Measurements from ENCODE around the gene VCX3B.
"Not testable (repeated sequence)": the region's sequence is repeated elsewhere in the genome, so short reads cannot be mapped to it uniquely, and the experiment has no call there.

The VCX3B gene

DNA sequence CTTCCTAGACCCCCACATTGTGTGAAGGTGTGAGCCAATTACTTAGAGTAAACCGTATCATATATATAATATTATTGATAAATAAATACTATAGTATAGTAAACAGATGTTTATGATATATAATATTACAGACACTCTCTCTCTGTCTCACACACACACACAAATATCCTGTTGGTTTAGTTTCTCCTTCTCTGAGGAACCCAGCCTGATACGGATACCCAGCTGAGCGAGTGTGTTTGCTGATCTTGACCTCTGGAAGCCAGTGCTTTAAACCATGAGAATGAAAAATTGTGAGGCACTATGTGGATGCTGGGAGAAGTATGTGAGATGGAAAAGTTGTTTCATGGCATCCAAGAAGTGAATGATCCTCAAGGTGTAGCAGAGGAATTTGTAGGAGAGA is at the start of gene VCX3B:
TSS of gene VCX3B (plus strand) at position 301 of the 400 bp plus-strand sequence. CDS start 621 bp downstream, outside the sequence.
- DNase-seq (ENCODE audit: low read depth in 1 of 2, low spot score in 1 of 2): not testable (repeated sequence)

DNA sequence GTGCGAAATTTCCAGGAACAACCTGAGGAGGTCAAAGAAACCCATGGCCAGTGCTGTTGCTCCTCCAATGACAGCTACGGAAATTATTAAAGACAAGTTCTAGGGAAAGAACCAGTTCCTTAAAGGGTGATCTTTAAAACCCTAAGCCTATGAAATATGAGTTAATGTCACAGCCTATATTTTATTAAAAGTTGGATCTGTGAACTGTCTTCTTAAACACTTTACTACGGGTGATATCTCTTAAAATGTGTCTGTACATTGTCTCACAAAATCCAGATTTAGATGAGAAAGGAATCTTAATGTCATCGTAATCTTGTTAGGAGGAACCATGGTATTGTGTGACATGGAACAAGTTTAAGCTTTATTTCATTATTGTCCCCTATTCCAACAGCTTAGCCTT is 46.3 kb upstream of the VCX3B start:
- DNase-seq (ENCODE audit: low read depth in 1 of 2, low spot score in 1 of 2): no peak

DNA sequence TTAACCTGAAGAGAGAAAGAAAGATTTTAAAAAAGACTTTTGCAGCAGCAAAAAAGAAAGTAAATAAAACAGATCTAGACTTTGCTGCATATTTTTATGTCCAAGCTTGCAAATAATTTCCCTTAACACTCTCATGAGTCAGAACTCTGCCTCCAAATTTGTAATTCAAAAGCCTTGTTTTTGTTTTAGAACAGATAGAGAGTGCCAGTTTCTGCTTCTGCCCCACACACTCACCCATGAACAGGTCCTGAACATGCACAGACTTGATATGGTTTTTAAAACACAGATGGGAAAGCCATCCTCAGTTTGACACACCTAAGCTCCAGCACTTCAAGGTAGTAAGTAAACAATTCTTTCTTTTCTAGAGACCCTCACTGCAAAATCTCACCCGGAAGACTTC is 39.7 kb upstream of the VCX3B start:
- DNase-seq (ENCODE audit: low read depth in 1 of 2, low spot score in 1 of 2): no peak

DNA sequence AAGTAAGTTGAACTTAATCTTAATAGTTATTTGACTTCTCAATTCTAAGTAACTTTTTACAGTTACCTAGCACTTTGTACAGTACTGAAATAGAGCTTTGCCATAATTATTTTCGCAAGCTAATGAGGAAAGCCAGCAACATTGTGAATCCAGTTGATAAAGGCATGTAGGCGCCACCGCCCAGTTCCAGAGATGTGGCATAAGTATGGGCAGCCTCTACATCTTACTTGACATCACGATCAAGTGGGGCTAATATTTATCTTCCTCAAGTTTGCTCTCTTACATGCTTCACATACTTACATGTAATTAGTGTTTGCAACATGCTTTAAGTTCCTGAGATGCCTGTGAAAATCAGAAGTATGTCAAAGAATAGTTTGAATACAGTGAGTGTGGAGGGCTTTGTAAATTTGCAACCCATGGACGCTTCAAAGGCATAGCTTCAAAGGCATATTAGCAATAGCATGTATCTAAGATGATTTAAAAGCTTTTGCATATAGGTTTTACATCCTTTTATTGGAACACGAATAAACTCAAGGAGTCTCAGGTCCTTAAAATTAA is 34.9 kb upstream of the VCX3B start:
- DNase-seq (ENCODE audit: low read depth in 1 of 2, low spot score in 1 of 2): no peak

DNA sequence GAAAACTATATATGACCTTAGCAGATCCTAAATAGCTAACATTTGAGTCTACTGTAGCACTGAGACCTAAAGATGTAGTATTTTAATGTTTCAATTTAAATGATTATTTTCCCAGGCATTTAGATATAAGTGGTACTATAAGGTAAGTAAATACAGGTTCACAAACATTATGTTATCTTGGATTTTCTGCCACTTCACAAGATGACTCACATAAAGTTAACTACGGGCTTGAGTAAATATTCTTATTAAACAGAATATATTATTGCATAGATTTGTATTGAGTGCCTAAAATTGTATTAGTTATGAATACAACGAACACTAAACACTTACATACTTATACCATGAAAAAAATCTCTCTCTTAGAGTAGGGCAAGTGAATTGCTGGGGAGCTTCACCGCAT is 34.2 kb upstream of the VCX3B start:
- no peak for DNase-seq (ENCODE audit: low read depth in 1 of 2, low spot score in 1 of 2)

DNA sequence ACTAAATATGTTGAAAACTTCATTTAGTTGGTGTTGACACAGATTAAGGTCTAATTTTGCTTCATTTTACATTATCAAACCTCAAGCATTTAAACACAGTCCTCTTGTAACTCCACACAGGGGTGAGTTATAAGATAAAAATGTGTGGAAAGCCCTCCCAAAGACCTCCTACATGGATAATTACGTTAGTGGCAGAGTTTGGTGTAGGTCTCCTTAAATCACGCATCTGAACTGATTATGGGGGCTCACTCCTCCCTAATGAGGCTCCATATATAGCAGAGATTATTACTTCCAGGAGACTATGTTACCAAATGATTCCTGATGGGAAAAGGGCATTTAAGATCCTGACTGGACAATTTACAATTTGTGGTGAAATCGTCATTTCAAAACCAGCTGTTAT is 32.2 kb upstream of the VCX3B start:
- no peak for DNase-seq (ENCODE audit: low read depth in 1 of 2, low spot score in 1 of 2)

DNA sequence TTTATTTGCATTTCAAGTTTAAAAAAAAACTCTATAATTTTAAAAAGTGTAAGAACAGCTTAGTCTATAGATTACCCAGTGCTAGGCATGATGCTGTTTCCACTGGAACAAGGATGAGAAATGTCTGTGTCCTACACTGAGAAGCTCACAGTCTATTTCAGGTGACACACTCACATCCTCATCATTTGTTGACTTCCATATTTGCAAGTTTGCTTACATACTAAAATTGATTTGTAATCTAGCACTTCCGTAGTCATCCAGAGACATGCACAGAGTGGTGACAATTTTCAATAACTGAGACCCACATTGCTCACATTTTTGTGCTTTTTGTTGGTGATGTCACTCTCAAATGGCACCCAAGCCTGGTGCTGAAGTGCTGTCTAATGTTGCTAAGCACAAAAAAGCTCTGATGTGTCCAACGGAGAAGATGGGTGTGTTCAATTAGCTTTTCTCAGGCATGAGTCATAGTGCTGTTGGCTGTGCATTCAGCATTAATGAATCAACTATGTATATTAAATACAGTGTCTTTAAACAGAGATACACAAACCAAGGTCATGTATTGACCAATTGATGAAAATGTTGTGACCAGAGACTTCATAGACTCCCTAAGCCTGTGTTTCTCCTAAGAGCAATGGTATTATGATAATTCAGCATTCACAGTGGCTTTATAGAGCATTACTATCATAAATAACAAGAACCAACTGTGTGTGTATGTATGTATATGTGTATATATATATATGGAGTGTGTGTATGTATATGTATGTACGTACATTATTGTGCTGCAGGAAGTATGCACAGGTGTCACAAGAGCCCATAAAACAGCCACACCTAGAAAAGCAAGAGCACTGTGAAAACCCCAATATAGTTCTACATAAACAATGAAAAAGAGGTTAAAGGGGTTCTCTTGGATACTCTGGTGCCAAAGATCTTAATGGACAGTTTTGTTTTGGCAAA is 31.2 kb upstream of the VCX3B start:
- no peak for DNase-seq (ENCODE audit: low read depth in 1 of 2, low spot score in 1 of 2)

DNA sequence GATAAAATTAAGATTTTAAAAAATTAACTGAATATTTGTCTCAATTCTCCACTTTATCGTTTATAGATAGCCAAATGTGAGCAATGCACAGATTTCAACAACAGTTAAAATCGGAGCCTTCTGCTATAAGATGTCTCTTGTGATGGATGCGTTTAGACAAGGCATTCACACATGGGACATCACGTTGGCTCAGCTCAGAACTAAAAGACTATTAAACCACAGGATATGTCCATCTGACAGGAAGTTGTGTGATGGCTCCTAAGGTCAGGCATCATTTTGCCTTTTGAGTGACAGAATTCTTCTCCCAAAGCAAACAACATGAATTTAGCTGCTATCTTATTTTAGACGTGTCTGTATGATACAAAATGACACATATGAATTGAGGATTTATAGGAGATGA is 17.3 kb upstream of the VCX3B start:
- DNase-seq (ENCODE audit: low read depth in 1 of 2, low spot score in 1 of 2): no peak

DNA sequence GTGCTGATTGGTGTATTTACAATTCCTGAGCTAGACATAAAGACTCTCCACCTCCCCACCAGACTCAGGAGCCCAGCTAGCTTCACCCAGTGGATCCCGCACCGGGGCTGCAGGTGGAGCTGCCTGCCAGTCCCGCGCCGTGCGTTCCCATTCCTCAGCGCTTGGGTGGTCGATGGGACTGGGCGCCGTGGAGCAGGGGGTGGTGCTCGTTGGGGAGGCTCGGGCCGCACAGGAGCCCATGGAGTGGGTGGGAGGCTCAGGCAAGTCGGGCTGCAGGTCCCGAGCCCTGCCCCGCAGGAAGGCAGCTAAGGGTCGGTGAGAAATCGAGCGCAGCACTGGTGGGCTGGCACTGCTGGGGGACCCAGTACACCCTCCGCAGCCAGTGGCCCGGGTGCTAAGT is 12.3 kb upstream of the VCX3B start:
- not testable (repeated sequence) for DNase-seq (ENCODE audit: low read depth in 1 of 2, low spot score in 1 of 2)

DNA sequence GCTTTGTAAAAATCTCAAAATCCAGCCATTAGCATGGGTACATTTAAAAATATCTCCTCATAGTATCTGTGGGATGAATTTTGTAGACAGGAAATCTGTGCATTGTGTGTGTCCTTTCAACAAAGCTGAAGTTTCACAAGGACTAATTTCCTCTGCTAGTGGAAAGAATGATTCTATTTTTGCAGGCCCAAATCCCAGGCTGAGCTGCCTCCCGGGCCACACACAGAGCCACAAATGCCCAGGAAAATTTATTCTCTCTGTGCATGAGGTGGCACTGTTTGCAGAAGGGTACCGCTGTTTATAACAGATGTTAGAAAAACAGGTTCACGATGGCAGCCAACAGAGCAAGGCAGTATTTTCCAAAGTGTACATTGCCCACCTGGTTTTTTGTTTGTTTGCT is 11.0 kb upstream of the VCX3B start:
- DNase-seq (ENCODE audit: low read depth in 1 of 2, low spot score in 1 of 2): no peak

DNA sequence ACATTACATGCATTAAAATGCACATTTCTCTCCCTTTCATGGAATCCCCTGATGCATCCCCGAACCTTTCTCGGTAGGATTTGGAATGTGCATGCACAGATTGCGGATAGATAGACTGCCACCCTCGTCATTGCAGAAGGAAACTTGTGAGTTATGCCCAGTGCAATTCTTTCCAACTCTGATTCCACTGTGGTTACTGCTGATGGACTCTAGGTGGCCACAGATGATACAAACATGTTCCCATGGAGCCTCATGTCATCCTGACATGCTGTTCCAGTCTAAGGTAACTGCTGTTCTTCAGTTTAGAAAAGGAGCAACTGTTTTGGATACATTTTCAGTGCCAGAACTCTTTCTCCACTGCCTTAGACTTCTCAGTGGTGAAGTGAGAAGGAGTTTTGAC is 9.1 kb upstream of the VCX3B start:
- DNase-seq (ENCODE audit: low read depth in 1 of 2, low spot score in 1 of 2): no peak

DNA sequence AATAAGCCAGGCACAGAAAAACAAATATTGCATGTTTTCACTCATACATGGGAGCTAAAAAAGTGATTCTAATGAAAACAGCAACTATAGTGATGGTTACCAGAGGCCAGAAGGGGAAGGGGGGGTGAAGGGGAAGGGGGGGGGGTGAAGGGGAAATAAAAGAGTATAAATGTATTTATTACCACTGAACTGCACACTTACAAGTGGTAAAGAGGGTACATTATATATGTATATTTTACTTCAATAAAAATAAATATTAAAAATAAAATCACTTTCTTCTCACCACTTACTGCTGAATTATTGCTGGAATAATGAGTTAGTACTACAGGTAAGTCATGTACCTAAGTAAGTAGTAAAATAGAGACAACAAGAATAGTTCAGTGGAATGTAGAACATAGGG is 2.1 kb upstream of the VCX3B start:
- DNase-seq (ENCODE audit: low read depth in 1 of 2, low spot score in 1 of 2): no peak

DNA sequence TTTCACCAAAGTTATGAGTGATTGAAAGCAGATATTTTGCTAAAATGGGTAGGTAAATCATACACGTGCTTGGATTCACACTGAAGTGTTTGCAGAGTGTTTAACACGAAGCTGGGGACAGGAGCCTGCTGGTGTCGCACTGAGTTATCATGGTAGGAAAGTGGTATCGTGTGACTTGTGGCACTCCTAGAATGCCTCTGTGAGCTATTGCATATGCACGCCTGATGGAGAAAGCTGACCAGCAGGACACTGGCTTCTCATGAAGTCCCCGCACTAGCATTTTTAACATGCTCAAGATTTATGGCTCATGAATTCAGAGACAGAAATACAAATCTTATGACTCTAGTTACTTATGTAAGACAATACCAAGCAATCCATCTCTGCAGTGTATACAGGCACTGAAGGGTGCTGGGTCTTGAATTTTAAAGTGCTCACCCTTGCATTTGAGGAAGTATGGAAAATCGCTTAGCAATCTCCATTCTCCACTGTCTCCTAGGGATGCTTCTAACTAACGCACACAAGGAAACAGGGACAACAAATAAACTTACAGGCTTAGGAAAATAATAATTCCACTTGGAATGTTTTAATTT is 19.8 kb downstream of the VCX3B start:
- DNase-seq (ENCODE audit: low read depth in 1 of 2, low spot score in 1 of 2): no peak

DNA sequence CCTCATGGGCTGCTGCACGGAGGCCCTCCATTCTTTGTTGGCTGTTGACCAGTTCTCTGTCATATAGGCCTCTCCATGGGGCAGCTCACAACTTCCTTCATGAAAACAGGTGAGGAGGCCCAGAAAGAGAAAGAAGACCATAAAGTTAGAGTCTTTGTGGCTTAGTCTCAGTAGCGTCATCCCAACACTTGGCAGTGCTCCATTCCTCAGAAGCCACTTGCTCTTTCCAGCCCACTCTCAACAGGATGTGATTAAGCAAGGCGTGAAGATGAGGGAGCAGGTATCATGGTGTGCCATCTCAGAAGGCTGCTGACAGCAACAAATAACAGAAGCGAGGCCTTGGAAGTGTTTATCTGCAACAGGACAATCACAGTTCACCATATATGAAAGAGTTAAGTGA is 30.4 kb downstream of the VCX3B start:
- not testable (repeated sequence) for DNase-seq (ENCODE audit: low read depth in 1 of 2, low spot score in 1 of 2)

DNA sequence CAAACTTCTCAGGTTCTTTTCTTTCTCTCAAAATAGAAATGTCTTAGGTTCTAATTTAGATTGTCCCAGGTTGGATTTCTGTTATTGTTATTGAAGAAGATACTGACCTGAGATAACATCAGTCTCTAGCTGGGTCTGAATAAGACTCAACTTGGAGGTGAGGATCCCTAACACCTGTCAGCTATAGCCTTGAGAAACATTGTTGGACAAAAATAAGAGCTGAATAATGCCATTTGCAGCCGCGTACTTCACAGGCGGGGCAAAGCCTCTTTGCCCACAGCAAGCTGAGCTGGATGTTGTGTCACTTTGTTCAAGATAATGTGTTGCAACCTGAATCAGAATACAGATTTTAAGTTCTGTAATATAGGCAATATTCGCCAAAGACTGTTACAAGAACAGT is 35.6 kb downstream of the VCX3B start:
- DNase-seq (ENCODE audit: low read depth in 1 of 2, low spot score in 1 of 2): no peak

DNA sequence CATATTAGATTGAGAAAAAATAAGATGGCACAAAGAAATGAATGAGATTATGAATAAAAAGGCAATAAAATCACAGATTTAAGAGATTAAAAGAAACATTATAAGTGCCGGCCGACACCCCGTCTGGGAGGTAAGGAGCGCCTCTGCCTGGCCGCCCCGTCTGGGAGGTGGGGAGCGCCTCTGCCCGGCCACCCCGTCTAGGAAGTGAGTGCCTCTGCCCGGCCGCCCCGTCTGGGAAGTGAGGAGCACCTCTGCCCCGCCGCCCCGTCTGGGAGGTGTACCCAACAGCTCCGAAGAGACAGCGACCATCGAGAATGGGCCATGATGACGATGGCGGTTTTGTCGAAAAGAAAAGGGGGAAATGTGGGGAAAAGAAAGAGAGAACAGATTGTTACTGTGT is 37.5 kb downstream of the VCX3B start:
- not testable (repeated sequence) for DNase-seq (ENCODE audit: low read depth in 1 of 2, low spot score in 1 of 2)

DNA sequence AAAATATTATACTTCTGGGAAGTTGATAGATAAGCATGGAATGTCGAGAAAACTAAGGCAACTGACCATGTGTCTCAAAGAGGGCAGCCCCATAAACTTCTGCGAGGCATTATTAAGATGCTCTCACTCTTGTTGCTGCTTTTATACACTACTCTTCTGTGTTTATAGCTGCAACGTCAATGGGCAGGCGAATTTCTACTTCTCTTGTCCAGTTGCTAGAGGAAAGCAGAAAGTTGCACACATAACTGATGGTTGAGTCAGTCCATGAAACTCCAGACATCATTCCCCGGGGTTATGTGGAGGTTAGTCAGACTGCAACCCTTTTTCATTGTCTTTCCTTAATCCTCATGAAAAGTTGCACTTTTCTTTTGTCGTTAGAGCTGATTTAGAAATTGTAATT is 39.8 kb downstream of the VCX3B start:
- no peak for DNase-seq (ENCODE audit: low read depth in 1 of 2, low spot score in 1 of 2)
